Activated CD8-positive, alpha-beta memory T cell treated with anti-CD3 and anti-CD28 coated beads, Interleukin-2, amount 10 ng/mL, durations not matched to agents 7 days and 5 days (primary cell): Measurements from ENCODE around the gene SORCS1. TPM values are rescaled to one million over a fixed set of nuclear protein-coding genes. Genes with fewer than 3 reads are reported as not detected.

Experiments
- ATAC-seq: fragments of 150-1000 bp; cut with Tn5 transposase; one replicate; pipeline ENCODE4 v1.10.0; 2021; ENCODE audit warnings: moderate library complexity
- CTCF ChIA-PET: fragments of 350-600 bp; sonication (Branson Sonifier 250); formaldehyde crosslinking; loops from one replicate; lab custom pipeline; 2021; ENCODE audit warnings: antibody characterized with exemption; lab: Charles Lee
- DNase-seq: peaks from one replicate; pipeline ENCODE4 v3.0.0-alpha.2; 2020
- H3K27ac Mint-ChIP-seq: one replicate; pipeline ENCODE4 v1.8.0; 2021; ENCODE audit warnings: mild to moderate bottlenecking, mixed read lengths
- H3K27me3 Mint-ChIP-seq: one replicate; pipeline ENCODE4 v1.8.0; 2021; ENCODE audit warnings: mixed read lengths
- H3K36me3 Mint-ChIP-seq: one replicate; pipeline ENCODE4 v1.8.0; 2021; ENCODE audit warnings: mild to moderate bottlenecking, mixed read lengths
- H3K4me1 Mint-ChIP-seq: one replicate; pipeline ENCODE4 v1.8.0; 2021; ENCODE audit warnings: mixed read lengths
- H3K4me3 Mint-ChIP-seq: one replicate; pipeline ENCODE4 v1.8.0; 2021; ENCODE audit warnings: mild to moderate bottlenecking, moderate library complexity, mixed read lengths
- H3K9me3 Mint-ChIP-seq: one replicate; pipeline ENCODE4 v1.8.0; 2022; ENCODE audit warnings: low read depth, mixed read lengths
- total RNA-seq, 2 experiments: library from RNA; stranded (reverse); gene quantifications; one replicate each; pipeline ENCODE4 v1.2.3, GENCODE V29; 2021

Gene SORCS1
- total RNA-seq, 2 experiments from 2014 or later = not detected

GRCh38 chr10:106540645-106541044 lies 623.9 kb downstream of the SORCS1 start:
- no peak overlapping the region for H3K27ac Mint-ChIP-seq
- H3K27me3 Mint-ChIP-seq = no peaks in the 10 kb centered on the region
- CTCF ChIA-PET = no interaction called here
- peaks cover 5% of the 10 kb centered on the region for H3K9me3 Mint-ChIP-seq
- H3K36me3 Mint-ChIP-seq = no peaks in the 10 kb centered on the region
- H3K4me1 Mint-ChIP-seq = no peaks in the 10 kb centered on the region
- no peak overlapping the region for H3K4me3 Mint-ChIP-seq
- DNase-seq (no peak), ATAC-seq (no peak)

- Mint-ChIP-seq H3K36me3 (no peaks in the 10 kb centered on the region), H3K27ac (no peak overlapping the region), H3K9me3 (peaks cover 3% of the 10 kb centered on the region), H3K4me1 (no peaks in the 10 kb centered on the region), H3K27me3 (no peaks in the 10 kb centered on the region), H3K4me3 (no peak overlapping the region)
- ATAC-seq (no peak), DNase-seq (no peak)
- CTCF ChIA-PET = no interaction called here
These were observed 626.6 kb downstream of the SORCS1 start for GRCh38 chr10:106537866-106538265.

- Mint-ChIP-seq H3K4me1 (no peaks in the 10 kb centered on the region), H3K27me3 (no peaks in the 10 kb centered on the region), H3K27ac (no peak overlapping the region), H3K4me3 (no peak overlapping the region), H3K9me3 (peaks cover 2% of the 10 kb centered on the region), H3K36me3 (no peaks in the 10 kb centered on the region)
- ATAC-seq (no peak), DNase-seq (no peak)
- CTCF ChIA-PET = no interaction called here
These were observed 629.1 kb downstream of the SORCS1 start for GRCh38 chr10:106535304-106535953.

DNA sequence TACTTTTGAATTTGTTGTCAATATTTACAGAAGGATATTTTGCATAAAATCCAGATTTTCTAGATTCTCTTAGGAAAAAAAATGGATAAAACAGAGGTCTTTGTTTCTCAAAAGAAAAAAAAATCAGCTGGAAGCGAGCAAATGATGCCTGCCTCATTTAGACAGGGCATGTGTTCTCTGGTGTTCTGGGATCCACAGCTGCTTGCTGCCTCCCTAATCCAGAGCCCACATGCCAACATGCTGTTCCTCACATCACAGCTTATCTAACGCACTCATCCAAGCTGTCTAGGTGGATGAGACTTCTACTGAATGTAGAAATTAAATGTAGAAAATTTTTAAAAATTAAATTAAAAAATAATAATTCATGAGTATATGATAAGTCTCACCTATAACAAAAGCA lies 630.1 kb downstream of the SORCS1 start:
- DNase-seq (no peak), ATAC-seq (no peak)
- Mint-ChIP-seq H3K4me3 (no peak overlapping the region), H3K9me3 (peaks cover 1% of the 10 kb centered on the region), H3K4me1 (no peaks in the 10 kb centered on the region), H3K27ac (no peak overlapping the region), H3K27me3 (no peaks in the 10 kb centered on the region), H3K36me3 (no peaks in the 10 kb centered on the region)
- CTCF ChIA-PET = no interaction called here

- Mint-ChIP-seq H3K4me1 (no peaks in the 10 kb centered on the region), H3K27ac (no peak overlapping the region), H3K36me3 (no peaks in the 10 kb centered on the region), H3K4me3 (no peak overlapping the region), H3K9me3 (peaks cover 5% of the 10 kb centered on the region), H3K27me3 (no peaks in the 10 kb centered on the region)
- CTCF ChIA-PET = no interaction called here
- DNase-seq (no peak), ATAC-seq (no peak)
These were observed 635.8 kb downstream of the SORCS1 start for GRCh38 chr10:106528702-106529101.

DNA sequence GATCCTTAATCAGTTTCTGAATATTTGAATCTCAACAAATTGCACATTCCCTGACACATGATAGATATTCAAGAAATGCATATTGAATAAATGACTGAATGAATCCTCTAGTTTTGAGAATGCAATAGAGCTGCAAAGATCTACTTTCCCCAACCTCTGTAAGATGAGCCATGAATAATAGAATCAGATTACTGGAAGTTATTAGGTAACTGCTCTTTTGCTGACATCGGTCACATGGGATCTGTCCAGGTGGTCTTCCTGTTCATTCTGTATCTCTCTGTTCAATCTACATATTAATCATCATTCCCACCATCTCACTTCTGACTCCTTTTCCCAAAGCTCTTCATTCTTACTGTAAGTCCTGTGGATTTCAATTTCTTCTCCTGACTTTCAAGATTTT lies 638.7 kb downstream of the SORCS1 start:
- Mint-ChIP-seq H3K27me3 (no peaks in the 10 kb centered on the region), H3K36me3 (no peaks in the 10 kb centered on the region), H3K9me3 (peaks cover 7% of the 10 kb centered on the region), H3K27ac (no peak overlapping the region), H3K4me3 (no peak overlapping the region), H3K4me1 (no peaks in the 10 kb centered on the region)
- DNase-seq = no peak
- ATAC-seq = no peak
- CTCF ChIA-PET = no interaction called here
